ENCODE data around the gene BTNL2.

- TF ChIP-seq CTCF (optimal IDR thresholded peaks at IDR 0.05 in 1 of 3, IDR thresholded peaks at IDR 0.05 in 1 of 3, conservative IDR thresholded peaks at IDR 0.05 in 1 of 3; ENCODE audit: extremely low read depth in 1 of 3, insufficient read depth in 2 of 3, low read length in 3 of 3) (no peak), EZH2 (IDR thresholded peaks at IDR 0.05; ENCODE audit: low read length) (no peak)
Measured at GRCh38 chr6:32424589-32425300, 17.8 kb upstream of the BTNL2 start.

All from keratinocyte (primary cell).